Ovary (tissue), 3 donors: ENCODE data around the gene FAM83B.

ENCODE experiments used
- EP300 ChIP-seq: sonication (generic); formaldehyde crosslinking; IDR thresholded peaks from one replicate; pipeline ENCODE4 v1.6.1; 2017; ENCODE audit warnings: antibody characterized with exemption
- POLR2A ChIP-seq: fragments of 450-650 bp; IDR thresholded peaks from one replicate; pipeline ENCODE4 v1.6.1; 2017; ENCODE audit warnings: antibody characterized with exemption, mild to moderate bottlenecking, moderate library complexity
- TF ChIP-seq, protein P1 (sequence below), 3 donors: fragments of 450-650 bp in 2 of 3; fragments of 200-600 bp in 1 of 3; IDR thresholded peaks; one replicate each; pipeline versions ENCODE4 v1.5.1 to v1.8.0; 2016 to 2022; ENCODE audit warnings: antibody characterized with exemption in 3 of 3, mild to moderate bottlenecking in 1 of 3
- donor health status: DM: no; HTN: no; CAD: no.

- TF ChIP-seq EP300 (no peak), POLR2A (no peak)
- TF ChIP-seq, protein P1, sequence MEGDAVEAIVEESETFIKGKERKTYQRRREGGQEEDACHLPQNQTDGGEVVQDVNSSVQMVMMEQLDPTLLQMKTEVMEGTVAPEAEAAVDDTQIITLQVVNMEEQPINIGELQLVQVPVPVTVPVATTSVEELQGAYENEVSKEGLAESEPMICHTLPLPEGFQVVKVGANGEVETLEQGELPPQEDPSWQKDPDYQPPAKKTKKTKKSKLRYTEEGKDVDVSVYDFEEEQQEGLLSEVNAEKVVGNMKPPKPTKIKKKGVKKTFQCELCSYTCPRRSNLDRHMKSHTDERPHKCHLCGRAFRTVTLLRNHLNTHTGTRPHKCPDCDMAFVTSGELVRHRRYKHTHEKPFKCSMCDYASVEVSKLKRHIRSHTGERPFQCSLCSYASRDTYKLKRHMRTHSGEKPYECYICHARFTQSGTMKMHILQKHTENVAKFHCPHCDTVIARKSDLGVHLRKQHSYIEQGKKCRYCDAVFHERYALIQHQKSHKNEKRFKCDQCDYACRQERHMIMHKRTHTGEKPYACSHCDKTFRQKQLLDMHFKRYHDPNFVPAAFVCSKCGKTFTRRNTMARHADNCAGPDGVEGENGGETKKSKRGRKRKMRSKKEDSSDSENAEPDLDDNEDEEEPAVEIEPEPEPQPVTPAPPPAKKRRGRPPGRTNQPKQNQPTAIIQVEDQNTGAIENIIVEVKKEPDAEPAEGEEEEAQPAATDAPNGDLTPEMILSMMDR (IDR thresholded peaks at IDR 0.05), result no peak
These were observed 62.6 kb downstream of the FAM83B start for GRCh38 chr6:54909184-54909583.
